ENCODE data around the gene C5orf58. TPM values are rescaled to one million over a fixed set of nuclear protein-coding genes. Genes with fewer than 3 reads are reported as not detected.

C5orf58 gene
- polyA plus RNA-seq (ENCODE audit: insufficient read length in 4 of 4), result under 1 TPM in 2 of 4 donors, not detected in 2; 0.30 to 0.59 TPM

GRCh38 chr5:170232786-170233185, at the start of gene C5orf58:
TSS of gene C5orf58 (plus strand) at chr5:170232985. CDS start at chr5:170234977, 1,992 bp downstream.
- no peak for DNase-seq (ENCODE audit: low read depth in 4 of 4, low spot score in 3 of 4)

GRCh38 chr5:170183816-170184687, 48.7 kb upstream of the C5orf58 start:
- peak; percentile 27 to 50 (median 37) for DNase-seq (ENCODE audit: low read depth in 4 of 4, low spot score in 3 of 4)

GRCh38 chr5:170184737-170185136, 48.0 kb upstream of the C5orf58 start:
- no peak for DNase-seq (ENCODE audit: low read depth in 4 of 4, low spot score in 3 of 4)

- no peak for DNase-seq (ENCODE audit: low read depth in 4 of 4, low spot score in 3 of 4)
Measured at GRCh38 chr5:170186156-170186555, 46.6 kb upstream of the C5orf58 start.

GRCh38 chr5:170186856-170187255, 45.9 kb upstream of the C5orf58 start:
- no peak for DNase-seq (ENCODE audit: low read depth in 4 of 4, low spot score in 3 of 4)

GRCh38 chr5:170190436-170191134, 42.2 kb upstream of the C5orf58 start:
- DNase-seq (ENCODE audit: low read depth in 4 of 4, low spot score in 3 of 4), result no peak

- no peak for DNase-seq (ENCODE audit: low read depth in 4 of 4, low spot score in 3 of 4)
Measured at GRCh38 chr5:170192829-170193228, 40.0 kb upstream of the C5orf58 start.

GRCh38 chr5:170195961-170196360, 36.8 kb upstream of the C5orf58 start:
- DNase-seq (ENCODE audit: low read depth in 4 of 4, low spot score in 3 of 4), result no peak

- no peak for DNase-seq (ENCODE audit: low read depth in 4 of 4, low spot score in 3 of 4)
Measured at GRCh38 chr5:170200876-170201275, 31.9 kb upstream of the C5orf58 start.

- no peak for DNase-seq (ENCODE audit: low read depth in 4 of 4, low spot score in 3 of 4)
Measured at GRCh38 chr5:170201311-170201710, 31.5 kb upstream of the C5orf58 start.

GRCh38 chr5:170202117-170202516, 30.7 kb upstream of the C5orf58 start:
- DNase-seq (ENCODE audit: low read depth in 4 of 4, low spot score in 3 of 4), result no peak

GRCh38 chr5:170204202-170204601, 28.6 kb upstream of the C5orf58 start:
- DNase-seq (ENCODE audit: low read depth in 4 of 4, low spot score in 3 of 4), result no peak

GRCh38 chr5:170206216-170206615, 26.6 kb upstream of the C5orf58 start:
- no peak for DNase-seq (ENCODE audit: low read depth in 4 of 4, low spot score in 3 of 4)

GRCh38 chr5:170206958-170207357, 25.8 kb upstream of the C5orf58 start:
- no peak for DNase-seq (ENCODE audit: low read depth in 4 of 4, low spot score in 3 of 4)

GRCh38 chr5:170211575-170212334, 21.0 kb upstream of the C5orf58 start:
- DNase-seq (ENCODE audit: low read depth in 4 of 4, low spot score in 3 of 4), result no peak

GRCh38 chr5:170216257-170216864, 16.4 kb upstream of the C5orf58 start:
- peak in 1 of 4 donors; percentile 48 for DNase-seq (ENCODE audit: low read depth in 4 of 4, low spot score in 3 of 4)

GRCh38 chr5:170217831-170218230, 15.0 kb upstream of the C5orf58 start:
- no peak for DNase-seq (ENCODE audit: low read depth in 4 of 4, low spot score in 3 of 4)

- no peak for DNase-seq (ENCODE audit: low read depth in 4 of 4, low spot score in 3 of 4)
Measured at GRCh38 chr5:170218726-170219125, 14.1 kb upstream of the C5orf58 start.

GRCh38 chr5:170219615-170220014, 13.2 kb upstream of the C5orf58 start:
- no peak for DNase-seq (ENCODE audit: low read depth in 4 of 4, low spot score in 3 of 4)

- DNase-seq (ENCODE audit: low read depth in 4 of 4, low spot score in 3 of 4), result no peak
Measured at GRCh38 chr5:170220191-170220590, 12.6 kb upstream of the C5orf58 start.

- no peak for DNase-seq (ENCODE audit: low read depth in 4 of 4, low spot score in 3 of 4)
Measured at GRCh38 chr5:170221327-170221741, 11.5 kb upstream of the C5orf58 start.

Data from left renal pelvis (tissue), 4 donors.